ENCODE data around the gene ZBTB21.

The ZBTB21 gene

DNA sequence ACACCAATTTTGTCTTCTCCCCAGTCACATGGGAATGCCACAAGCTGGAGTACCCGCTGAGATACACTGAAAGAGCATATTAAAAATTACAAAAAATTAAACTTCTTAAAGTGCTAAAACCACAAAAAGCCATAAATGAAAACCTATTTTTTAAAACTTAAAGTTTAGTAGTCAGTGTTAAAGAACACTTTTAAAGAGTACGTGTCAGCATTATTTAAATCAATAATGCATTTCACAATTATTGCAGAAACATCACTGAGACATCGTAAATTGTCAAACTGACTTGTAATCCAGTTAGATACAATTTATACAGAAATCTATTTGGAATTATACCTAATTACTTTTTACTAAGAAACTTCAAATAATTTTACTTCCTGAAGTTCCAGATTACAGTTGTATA is 22.9 kb downstream of the ZBTB21 start:
- no peak for DNase-seq

DNA sequence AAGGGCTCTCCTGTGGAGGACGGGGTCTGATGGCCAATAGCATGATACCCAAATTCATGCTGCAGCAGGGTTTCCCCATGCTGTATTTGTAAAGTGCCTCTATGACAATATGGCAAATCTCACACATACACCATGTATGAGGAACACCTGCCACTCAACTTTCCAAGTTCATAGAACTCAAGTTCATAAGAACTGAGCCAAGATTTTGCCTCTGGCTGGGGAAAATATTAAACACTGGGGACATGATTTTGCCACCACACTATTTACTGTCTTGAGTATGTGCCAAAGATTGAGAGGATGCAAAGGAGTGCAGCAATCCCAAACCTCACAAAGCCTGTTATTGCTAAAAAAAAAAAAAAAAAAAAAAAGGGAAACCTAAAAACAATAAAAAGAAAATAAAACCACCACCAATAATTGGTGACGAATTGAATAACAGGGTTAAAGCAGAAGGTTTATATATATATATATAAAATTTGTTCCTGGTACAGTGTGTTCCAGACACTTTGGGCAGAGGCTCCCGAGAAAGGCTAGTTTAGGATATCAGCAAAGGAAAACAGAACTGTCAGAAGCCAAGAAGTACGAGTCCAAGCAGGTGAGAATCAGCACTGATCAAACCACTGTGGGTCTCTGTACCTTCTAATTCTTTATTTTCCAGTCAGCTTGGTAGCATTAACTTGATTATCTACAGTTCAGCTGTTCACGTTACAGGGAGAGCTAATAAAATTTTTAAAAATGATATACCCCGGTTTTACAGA is 24.3 kb downstream of the ZBTB21 start:
- DNase-seq, result no peak

DNA sequence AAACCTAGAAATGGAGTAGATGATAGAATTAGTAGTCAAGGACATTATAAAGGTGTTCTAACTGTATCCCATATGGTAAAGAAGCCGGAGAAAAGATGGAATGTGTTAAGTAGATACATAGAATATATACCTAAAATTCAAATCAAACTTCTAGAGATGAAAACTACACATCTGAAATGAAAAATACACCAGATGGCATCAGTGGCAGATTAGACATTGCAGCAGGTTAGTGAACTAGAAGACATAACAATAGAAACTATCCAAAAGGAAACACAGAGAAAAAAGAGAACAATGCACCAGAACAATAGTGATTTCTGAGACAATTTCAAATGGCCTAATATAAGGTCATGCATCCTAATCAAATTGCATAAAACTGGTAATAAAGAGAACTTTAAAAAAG is 26.9 kb downstream of the ZBTB21 start:
- DNase-seq, result no peak

DNA sequence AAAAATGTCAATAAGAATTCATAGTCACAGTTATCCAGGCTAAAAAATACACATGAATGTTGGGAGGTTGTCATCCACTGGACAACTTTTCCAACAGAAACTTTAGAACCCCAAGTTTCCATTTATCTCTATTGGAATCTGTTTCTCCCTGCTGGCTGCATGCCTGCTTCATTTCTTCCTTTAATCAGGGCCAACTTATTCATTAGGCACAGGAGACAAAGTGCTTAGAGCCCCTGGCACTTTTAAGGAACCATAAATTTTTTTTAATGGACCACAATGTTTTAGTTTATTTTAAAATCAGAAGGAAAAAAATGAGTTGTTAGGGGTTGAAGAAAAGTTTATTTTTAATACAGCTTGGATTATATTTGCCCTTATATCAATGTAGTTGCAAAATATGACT is 29.6 kb downstream of the ZBTB21 start:
- no peak for DNase-seq

DNA sequence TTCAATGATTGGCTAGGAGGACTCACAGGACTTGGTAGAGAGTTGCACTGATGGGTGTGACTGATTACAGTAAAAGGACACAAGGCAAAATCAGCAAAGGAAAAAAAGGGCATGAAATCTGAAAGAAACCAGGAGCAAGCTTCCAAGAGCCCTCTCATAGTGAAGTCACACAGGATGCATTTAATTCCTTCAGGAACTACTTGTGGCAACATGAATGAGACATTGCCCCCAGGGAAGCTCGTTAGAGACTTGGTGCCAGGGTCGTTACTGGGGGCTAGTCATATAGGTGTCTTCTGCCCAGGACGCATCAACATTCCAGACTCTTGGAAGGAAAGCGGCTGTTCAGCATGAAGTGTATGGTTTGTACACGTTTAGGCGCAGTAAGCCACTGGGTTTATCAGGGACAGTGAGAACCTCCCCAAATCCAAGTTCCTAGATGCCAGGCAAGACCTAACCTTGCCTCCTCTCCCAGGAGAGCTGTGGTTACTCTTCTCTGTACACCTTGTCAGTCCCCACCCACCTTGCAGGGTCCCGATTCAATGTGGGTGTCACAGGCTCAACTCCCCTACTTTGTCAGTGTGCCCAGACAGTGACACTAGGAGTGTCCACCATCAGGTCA is 30.3 kb downstream of the ZBTB21 start:
- no peak for DNase-seq

DNA sequence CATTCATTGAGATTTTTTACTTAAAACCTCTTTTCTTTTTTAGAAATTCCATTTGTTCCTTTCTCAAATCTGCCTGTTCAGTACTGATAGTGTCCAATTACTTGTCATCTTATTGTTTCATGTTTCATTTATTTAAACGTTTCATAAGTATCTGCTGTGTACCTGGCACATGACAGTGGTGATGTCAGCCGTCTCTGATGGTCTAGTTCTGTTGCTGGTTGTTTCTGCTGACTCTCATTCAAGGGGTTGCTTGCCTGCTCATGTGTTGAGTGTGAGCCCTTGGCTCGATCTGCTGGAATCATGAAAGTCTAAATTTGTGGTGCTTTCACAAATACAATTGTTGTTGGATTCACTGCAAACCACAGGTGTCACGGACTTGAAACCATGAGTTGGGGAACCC is 30.8 kb downstream of the ZBTB21 start:
- DNase-seq, result no peak

DNA sequence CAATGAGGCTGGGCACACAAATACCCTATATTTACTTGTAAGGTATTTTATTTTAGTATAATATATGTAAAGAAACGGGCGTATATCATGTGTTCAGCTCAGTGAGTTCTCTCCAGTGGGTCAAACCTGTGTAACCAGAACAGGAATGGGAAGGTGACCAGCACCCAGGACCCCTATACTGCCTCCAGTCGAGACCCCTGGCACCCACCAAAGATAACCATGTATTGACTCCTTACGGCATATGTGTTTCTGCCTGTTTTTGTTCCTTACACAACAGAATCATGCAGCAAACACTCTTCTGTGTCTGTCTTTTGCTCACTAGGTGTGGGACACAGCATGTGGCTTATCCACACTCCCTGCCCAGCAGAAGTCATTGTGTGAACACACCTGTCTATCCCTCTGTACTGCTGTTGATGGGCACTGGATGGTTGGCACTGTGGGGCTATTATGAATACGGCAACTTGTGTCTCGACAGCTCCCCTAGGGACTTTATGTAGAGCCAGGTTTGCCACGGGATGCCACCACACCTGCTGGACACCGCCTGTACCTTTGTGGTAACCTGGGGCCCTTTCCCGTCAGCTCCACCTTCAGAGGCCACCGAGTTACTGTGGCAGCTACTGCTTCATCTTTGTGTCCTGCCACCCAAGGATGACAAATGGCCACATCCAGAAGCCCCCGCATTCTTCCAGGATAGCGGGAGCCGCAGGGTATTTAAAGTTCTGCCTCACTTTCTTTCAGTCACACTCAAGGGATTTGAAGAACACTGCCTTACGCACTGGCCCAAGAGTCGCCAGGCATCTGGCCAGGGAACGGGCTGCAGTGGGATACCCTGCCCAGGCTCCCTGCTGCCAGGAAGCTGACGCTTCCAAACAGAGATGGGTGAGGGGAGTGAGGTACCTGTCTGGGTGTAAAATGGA is 32.9 kb downstream of the ZBTB21 start:
- DNase-seq, result no peak

DNA sequence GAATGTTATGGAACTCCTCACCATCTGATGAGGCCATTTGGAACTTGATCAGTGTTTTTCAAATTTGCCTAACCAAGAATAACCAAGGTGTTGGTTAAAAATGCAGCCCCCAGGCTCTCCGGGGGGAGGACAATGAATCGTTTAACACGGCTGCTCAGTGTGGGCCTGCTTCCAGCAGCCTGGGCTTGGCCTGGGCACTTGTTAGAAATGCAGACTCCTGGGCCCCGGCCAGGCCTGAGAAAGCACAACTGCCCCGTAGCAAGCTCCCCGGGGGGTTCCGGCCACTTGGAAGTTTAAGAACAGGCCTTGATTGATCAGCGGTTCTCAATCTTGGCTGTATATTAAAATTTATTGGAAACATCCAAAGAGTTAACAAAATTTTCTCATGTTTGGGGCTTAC is 33.5 kb downstream of the ZBTB21 start:
- no peak for DNase-seq

DNA sequence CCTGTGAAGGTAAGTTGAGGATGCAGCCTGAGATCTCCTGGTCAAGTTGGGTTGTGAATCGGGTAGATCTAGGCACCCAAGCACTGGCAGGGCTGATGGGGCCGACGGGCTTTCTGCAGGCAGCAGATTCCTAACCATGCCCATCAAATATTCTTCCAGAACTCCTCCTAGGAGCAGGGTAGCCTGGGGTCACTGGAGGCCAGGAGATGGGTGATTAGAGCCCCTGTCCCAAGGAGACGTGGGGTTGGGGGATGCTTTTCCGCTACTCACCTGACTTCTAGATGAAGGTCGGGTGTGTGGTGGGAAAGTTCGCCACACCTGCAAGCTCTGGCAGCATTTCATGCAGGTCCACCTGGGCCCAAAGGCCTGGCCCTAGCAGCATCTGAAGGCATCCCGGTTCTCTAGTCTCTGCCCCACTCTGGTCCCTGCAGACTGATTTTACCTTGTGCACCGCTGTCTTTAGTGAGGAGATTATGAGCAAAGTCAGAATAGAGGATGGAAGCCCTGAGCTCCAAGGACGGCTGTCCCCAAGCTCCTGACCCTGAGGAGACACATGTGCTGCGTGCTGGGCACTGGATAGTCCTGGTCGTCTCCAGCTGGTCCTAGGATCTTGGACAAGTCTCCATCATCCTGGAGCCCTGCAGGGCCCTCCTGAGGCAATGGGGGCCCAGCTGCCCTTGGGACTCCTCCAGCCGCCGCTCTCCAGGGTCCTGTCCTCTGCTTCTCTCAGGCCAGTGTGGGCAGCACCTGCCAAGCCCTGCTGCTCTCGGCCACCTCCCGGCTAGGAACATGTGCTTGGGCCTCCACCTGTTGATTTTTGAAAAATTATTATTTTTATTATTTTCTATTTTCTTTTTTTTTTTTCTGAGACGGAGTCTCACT is 34.5 kb downstream of the ZBTB21 start:
- no peak for DNase-seq

DNA sequence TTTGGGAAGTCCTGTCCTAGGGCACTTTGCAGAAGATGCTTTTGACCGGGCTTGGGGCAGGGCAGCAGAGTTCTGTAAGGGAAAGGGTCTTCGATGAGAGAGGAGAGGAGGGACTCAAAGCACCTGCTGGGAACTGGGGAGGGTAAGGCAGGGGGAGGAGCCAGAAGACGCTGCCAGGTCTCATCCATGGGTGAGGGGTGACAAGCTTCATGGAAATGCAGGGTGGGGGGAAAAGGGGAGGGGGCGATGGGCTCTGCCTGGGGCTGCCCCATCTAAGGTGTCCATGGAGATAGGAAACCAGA is 35.5 kb downstream of the ZBTB21 start:
- DNase-seq, result no peak

DNA sequence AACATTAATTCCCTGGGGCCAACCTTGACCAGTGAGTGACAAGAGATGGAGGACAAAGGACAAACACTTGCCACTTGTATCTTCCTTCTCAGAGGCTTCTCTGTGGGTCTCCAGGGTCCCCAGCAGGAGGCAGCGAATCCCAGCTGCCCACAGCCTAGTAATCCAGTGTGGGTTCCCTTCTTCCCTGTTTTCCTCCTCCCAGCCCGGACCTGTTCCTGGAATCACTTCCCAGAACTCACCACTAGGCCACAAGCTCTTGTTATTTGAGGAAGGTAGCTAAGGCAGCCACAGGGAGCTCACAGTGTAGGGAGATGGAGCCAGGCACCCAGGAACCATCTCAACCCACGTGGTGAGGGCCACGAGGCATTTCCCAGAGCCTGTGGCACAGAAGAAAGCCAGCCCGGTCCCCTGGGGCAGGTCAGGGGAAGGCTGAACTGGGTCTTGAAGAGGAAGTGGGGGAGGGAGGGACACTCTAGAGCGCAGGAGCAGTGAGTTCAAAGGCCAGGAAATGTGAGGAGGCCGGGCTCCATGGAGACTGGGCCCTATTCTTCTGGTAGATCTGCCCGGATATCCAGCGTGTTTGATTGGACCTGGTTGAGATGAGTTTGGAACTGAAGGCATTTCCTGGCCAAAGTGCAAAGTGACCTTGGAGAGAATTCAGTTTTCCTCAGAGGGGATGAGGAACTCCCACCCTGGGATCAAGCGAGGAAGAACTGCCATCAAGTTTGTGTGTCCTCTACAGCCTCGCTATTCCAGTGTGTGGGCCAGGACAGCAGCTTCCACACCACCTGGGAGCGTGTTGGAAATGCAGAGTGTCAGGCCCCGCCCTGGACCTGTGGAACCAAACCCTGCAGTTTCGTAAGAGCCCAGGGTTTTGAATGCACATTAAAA is 36.1 kb downstream of the ZBTB21 start:
- no peak for DNase-seq

DNA sequence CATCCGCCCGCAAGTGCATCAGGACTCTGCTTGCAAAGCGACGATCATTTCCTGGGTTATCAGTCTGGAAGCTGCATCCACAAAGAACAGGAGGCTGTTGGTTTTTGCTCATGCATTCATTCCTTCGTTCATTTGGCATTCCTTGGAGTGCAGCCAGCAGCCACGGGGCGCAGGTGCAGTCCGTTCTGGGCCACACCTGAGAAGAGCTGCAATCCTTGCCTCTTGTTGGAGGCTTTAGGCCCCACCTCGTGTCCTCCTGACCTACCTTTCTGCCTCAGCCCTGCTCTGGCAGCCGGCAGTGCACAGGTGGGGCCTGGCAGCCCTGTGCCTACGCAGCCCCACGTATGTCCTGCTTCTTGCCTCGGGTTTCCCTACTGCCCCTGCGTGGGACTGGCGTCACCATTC is 36.7 kb downstream of the ZBTB21 start:
- no peak for DNase-seq

DNA sequence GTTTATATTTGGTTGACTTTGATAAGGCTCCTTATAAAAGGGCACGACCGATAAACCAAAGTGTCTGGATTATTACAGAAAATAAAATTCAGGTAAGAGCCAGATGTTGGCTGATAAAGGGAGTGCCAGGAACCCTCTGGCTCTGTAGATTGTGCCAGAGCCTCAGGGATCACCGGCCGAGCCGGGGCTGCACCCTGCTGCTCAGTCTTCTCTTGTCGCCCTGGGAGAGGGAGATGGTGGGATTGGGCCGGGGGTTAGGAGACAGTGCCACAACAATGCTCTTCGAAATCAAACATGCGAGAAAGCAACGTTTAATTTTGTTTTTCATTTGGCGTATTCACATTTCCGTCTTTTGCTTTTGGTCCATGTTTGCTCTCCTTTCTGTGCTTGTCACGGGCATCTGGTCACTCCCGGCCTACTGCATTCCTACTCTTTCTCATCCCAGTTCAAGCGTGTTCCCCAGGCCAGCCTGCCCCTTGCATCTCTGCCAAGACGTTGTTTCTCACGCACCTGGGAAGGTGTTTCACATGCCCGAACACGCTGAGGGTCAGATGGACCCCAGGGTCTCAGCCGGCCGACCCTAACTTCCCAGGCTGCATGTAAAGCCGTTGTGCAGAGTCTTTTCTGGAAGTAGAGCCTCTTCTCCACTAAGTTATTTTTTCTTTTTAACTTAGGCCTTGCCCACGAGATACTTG is 37.5 kb downstream of the ZBTB21 start:
- no peak for DNase-seq

DNA sequence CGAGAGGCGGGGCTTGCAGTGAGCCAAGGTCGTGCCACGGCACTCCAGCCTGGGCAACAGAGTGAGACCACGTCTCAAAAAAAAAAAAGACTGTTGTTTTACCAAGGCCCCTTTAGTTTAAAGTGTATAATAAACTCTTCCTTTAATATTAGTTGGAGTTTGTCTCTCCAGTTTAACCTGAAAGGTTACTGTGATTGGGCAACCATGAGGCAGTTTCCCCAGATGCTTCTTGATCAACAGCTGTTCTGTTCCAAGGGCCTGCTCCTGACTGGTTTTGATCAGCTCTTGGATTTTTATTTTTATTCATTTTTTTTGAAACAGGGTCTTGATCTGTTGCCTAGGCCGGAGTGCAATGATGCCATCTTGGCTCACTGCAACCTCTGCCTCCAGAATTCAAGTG is 38.3 kb downstream of the ZBTB21 start:
- no peak for DNase-seq

DNA sequence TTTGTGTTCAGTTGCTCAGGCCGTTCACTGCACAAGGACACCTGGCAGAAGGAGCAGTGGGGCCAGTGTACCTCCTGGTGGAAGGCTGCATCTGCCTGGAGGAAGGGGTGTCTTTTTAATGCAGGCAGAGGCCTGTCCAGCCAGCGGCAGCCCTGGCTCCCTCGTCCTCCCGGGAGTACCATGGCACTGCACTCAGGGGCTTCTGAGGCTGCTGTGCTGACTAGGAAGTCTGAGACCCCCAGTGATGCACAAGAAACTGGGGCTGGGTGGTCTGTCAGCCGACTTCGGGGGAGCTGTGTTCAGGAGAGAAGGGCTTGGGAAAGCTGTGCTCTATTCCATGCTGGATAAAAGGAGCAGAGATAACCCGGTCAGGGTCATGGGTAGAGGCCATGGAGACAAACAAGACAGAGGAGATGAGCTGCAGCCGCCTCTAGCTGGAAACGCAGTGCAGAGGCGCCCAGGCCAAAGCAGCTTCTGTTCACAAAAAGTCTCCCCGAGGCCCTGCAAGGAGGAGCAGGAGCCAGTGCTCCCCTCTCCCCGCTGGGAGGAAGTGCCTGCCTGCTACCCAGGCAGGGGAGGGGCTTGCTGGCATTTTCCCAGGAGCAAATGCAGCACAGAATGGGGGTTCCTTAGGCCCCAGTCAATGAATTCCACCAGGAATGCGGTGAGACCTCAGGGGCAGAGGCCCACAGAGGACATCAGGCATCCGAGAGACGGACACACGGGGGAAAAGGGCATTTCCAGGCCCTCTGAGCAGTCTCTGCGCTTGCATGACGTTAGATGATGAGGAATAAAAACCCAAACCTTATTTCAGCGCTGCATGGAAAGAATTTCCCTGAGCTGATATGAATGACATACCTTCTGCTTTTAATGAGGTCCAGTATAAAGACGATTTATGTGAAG is 39.2 kb downstream of the ZBTB21 start:
- no peak for DNase-seq

DNA sequence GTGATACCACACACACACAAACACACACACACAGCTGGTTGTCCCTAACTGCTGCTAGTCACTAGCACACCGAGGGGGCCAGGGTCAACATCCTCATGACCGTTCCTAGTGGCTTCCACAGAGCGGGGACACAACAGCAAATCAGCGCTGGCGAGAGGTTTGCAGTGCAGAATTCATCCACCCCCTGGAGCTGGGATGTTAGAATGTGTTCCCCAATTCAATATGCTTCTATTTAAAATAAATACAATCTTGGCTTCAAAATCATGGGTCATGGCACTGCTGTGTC is 40.1 kb downstream of the ZBTB21 start:
- DNase-seq, result no peak

DNA sequence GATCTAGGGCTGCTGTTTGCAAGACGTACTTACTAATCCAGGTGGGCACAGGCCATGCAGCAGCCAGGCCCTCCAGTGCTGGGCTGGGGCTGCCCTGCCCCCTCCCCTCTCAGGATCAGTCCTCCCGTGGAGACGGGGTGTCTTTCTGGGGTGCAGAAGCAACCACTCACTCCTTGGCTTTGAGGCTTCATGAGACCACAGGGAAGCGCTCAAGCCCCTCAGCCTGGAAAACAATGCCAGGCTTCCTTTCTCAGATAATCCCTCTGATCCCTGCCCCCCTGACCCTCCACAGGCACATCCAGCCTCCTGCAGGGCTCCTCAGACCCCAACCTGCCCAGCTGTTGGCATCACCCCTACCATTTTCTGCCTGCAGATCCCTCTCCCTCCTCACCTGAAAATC is 42.5 kb downstream of the ZBTB21 start:
- no peak for DNase-seq

DNA sequence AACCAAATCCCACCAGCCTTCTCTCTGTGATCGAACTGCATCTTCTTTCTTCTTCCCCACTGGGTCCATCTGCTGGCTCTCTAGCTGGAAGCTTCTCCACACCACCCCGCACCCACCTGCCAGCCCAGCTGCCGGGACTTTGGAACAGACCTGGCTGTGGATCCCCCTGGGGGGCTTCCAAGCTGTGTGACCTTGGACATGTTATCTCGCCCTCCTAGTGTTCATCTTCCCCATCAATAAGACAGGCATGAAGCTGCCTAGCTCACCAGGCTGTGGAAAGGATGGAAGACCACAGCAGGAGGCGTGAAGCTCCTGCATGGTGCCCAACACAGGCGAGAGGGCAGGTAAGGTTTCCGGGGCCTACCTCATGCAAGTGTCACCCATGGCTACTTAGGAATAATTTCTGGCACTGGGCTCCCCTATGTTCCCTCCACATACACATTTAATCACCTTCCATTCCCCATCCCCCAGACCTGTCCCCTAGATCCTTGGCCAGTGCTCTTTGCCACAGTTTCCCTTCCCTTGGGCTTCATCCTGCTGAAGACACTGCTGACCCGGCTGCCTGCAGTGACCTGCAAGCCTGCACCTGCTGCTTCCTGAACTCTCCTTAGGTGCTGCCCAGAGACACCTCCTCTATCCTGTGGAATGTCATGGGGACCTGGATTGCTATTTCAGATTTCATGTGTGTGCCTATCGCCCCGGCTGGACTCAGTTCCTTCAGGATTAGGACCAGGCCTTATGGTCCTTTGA is 43.1 kb downstream of the ZBTB21 start:
- DNase-seq, result no peak

DNA sequence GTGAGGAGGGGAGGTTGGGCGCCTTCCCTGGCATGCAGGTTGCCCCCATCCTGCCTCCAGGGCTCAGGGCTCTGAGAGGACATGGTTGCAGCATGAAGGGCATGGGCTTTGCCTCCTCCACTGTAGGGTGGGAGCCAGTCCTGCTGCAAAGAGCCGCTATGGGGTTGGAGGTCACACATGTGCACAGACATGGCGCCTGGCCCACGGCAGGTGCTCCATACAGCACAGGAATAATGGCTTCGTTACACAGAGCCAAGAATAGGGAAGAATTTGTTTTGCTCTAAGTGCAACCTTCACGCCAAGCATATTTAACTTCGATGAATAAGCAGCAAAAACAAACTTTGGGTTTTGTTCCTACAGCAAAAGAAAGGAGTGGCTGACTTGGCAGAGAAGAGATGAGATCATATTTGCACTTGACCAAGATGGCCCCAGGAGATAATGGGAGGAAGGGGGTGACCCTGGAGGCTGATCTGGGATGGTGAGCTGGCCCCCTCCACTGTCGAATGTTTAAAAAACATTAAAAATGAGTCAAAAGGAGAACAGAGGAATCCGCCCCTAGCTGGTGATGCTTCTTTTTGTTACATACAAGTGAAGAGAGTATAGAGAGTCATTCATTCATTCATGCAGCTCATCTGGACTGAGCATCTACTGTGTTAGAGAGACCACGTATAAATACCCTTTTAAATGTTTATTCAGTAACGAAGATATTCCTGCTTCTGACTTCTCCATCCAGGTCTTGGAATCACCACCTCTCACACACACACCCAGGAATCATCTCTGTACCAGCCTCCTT is 43.9 kb downstream of the ZBTB21 start:
- no peak for DNase-seq
